NCI-H2081 (cell line): ENCODE data around the gene XKR8.

Experiments used
- DNase-seq, 2 experiments: peaks; one replicate each; lab custom pipeline; 2025; lab: John Stamatoyannopoulos, UW

Gene XKR8

DNA sequence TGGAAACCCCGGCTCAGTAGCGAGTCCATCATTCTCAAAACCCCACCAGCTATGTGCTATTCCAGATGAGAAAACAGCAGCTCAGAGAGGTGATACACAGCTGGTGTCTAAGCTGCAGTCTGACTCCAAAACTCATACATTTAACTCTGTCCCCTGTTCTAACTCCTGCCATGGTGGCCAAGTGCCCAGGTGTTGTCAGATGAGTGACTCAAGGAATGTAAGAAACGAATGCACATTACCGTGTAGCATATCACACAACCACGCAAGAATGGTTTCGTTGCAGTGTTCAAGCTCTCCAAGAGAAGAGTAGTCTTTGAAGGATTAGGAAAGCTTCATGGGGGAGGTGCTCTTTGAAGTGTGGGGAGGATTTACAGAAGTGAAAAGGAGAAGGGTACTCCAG, 4.7 kb upstream of the XKR8 start:
- DNase-seq = no peak

DNA sequence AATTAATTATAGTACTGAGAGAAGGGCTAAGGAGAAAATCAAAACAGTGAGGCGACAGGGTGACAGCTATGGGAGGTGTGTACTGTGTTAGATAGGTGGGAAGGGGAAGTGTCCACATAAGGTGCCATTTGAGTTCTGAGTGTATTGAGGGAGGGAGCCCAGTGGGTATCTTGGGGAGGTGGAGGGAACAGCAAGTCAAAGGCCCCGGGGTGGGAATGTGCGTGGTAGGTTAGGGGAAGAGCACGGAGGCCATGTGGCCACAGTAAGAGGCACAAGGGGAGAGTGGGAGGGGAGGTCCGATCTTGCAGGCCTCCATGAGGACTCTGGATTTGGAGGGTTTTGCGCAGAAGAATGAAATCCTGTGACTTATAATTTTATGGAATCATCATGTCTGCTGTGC, 3.0 kb upstream of the XKR8 start:
- no peak for DNase-seq

GRCh38 chr1:27957655-27958054, 2.1 kb upstream of the XKR8 start:
- DNase-seq = no peak

DNA sequence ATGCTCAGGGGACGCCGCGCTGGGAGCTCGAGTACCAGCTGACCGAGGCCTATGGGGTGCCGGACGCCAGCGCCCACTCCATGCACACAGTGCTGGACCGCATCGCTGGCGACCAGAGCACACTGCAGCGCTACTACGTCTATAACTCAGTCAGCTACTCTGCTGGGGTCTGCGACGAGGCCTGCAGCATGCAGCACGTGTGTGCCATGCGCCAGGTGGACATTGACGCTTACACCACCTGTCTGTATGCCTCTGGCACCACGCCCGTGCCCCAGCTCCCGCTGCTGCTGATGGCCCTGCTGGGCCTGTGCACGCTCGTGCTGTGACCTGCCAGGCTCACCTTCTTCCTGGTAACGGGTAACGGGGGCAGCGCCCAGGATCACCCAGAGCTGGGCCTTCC, 1.3 kb upstream of the XKR8 start:
- no peak for DNase-seq

- DNase-seq = no peak
These were observed 1.2 kb downstream of the XKR8 start for GRCh38 chr1:27960762-27961645.

DNA sequence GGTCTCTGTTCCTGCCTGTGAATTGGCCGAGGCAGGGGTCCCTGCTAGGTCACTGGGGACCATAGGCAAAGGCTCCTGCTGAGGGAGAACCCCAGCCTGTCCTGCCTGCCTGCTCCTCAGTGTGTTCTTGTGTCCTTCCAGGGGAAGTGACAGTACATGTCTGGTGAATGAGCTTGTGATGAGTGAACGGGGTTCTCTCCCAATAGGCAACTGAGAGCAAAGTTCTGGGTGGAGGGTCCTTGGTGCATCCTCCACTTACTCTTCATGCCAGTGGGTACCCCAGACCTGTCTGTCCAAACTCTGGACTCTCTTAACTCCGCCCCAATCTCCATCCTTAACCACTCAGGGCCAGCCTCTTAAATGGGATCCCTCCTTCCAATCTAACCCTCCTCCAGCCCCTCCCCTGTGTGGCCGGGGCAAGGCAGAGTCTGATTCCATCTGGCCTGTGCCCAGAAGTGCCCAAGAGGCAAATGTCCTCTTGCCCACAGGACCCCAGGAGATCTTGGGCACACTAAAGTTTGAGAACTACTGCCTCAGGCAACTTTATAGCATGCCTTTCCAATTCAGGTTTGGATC, 2.0 kb downstream of the XKR8 start:
- no peak for DNase-seq

DNA sequence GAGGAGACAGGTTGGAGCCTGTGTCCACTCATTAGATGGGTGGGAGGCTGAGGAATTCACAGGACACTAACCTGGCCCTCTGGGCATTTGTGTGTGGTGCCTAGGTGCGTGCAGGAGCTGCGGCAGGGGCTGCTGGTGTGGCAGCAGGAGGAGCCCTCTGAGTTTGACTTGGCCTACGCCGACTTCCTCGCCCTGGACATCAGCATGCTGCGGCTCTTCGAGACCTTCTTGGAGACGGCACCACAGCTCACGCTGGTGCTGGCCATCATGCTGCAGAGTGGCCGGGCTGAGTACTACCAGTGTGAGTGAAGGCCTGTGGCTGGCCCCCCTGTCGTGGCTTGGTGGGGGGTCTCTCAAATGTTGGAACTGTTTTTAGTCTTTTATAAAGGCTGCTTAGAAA, 3.6 kb downstream of the XKR8 start:
- DNase-seq = no peak

GRCh38 chr1:27966402-27967105, 6.8 kb downstream of the XKR8 start:
- no peak for DNase-seq

DNA sequence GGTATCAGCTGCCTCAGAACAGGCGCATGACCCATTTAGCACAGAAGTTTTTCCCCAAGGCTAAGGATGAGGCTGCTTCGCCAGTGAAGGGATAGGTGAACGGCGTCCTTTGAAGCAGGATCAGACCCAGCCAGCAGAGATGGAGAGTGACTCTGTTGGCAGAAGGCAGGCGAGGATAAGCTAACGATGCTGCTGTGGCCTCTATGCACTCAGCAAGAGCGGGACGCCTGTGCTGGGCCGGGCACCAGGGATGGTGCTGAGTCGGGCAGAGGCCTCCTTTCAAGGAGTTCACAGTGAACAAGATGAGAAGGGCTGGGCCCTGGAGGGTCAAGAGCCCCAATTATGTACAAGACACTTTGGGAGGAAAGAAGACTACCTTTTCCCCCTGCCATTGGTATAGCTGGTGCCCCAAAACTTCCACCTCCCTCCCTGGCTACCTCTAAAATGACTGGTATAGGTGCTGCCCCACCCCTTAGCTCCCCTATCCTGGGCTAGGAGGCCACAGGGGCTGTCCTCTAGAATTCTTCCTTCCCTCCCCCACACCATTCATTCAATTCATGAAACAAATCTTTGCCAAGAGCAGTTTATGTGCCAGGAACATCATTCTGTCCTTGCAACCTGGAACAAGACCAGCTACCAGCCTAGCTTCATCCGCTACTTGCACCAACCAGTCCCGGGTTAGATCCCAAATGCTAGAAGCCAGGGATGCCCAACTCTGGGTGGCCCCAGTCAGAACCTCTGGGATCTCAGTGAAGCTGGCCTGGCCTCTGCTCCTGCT, 7.5 kb downstream of the XKR8 start:
- DNase-seq = no peak

DNA sequence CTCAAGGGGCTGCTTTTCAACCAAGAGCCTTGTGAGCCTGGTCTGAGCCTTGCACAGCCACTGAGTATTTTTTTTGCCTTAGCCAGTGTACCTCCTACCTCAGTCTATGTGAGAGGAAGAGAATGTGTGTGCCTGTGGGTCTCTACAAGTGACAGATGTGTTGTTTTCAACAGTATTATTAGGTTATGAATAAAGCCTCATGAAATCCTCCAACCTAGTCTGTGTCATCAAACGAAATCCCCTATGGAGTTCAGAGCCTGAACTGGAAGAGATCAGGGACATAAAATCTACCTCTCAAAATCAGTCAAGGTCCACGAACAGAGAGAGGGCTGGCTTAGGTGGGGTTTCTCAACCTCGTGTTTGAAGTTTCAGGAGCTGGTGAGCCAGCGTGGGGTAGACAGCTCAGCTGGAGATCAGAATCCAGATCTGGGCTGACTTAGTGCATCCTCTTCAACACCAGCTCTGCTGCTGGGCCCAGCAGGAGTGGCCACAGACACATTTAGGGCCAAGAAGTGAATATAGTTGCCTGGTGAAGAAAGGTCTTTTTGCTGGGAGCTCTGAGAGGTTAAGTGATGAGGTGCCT, 8.2 kb downstream of the XKR8 start:
- no peak for DNase-seq

DNA sequence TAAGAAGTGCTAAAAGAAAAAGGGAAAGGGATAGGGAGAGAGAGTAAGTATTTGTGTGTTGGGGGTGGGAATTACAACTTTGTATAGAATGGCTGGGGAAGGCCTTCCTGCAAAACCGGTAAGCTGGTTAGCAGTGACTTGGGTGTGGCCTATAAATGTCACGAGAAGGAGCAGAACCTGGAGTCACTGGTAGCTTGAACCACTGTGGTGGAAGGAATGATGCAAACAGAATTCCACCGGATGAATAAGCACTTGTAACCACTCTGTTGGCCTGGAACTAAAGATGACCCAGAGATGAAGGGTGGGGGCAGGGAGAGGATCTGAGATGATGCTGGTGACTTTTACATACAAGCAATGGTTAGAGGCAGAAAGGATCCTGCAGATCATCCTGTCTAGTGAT, 8.9 kb downstream of the XKR8 start:
- DNase-seq = no peak

- DNase-seq = no peak
These were observed 10.6 kb downstream of the XKR8 start for GRCh38 chr1:27970401-27970800.

DNA sequence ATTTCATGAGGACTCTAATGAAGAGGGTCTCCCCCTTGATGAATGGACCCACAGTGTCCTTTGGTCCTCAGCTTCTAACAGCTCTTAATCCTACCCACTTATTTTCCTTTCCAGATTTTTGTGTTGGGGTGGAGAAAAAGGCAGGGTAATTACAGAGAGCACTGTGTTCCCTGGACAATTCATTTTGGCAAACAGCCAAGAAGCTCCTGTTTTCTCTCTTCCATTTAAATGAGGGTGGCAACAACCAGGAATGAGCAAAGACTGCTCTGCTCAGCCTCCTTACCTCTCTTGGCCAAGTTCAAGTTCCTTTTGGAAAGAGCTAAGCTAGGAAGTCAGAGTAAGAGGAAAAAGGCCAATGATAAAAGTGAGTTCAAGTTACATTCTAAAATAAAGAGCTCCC, 11.9 kb downstream of the XKR8 start:
- DNase-seq = peak; percentile 42 to 63

GRCh38 chr1:27972141-27972540, 12.4 kb downstream of the XKR8 start:
- DNase-seq = no peak

DNA sequence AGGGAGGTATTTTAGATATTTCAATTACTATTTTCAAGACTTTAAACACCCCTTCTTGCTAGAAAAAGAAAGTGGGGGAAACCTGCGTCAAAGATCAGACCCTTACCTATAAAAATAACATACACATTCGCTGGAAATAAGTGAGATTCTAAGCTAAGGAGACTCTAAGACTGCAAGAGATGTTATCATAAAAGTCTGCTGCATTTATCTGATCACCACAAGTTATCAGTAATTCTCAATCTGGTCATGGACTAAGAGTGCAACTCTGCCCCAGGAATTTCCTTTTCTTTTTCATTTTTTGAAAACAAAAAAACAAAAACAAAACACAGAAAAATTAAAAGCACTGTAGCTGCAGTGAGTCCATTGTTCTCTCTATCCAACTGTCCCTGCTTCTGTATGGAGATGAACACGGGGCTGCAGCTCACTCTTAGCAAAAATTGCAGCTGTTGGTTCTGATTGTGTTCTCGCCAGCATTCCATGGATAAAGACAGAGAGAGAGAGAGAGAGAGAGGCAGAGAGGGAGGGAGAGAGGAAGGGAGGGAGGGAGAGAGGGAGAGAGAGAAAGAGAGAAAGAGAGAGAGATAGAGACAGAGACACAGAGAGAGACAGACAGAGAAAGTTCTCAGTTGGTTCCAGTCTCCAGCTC, 14.1 kb downstream of the XKR8 start:
- DNase-seq = no peak

GRCh38 chr1:27974417-27974781, 14.6 kb downstream of the XKR8 start:
- no peak for DNase-seq

DNA sequence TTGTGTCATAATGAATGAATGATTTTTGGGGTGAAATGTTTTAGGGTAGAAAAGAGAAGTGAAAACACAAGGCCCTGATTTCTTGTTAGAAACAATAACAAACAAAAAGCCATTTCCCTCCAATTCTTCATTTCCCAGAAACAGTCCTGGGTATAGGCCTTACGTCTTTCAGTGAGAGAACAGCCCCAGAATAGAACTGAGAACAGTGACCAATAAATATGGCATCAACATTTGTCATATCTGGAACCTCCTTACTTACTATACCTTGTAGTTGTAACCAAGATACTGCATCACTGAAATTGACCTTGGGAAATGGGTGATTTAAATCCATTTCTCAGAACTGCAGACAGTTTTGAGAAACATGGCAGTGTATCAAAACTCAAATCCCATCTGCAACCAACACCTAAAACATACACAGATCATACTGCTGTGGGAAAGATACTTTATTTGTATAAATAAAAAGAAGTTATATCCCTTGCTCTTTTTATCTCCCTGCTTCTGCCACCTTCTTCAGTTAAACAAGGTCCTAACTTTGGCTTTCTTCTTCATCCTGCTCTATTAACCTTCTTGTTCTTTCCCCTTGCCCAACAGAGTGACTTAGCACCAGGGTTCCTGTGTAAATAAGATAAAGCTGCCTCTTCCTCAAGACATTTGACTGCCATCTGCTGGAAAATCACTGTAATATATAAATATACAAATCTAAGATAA, 19.5 kb downstream of the XKR8 start:
- no peak for DNase-seq

- DNase-seq = no peak
These were observed 20.1 kb downstream of the XKR8 start for GRCh38 chr1:27979859-27980201.

DNA sequence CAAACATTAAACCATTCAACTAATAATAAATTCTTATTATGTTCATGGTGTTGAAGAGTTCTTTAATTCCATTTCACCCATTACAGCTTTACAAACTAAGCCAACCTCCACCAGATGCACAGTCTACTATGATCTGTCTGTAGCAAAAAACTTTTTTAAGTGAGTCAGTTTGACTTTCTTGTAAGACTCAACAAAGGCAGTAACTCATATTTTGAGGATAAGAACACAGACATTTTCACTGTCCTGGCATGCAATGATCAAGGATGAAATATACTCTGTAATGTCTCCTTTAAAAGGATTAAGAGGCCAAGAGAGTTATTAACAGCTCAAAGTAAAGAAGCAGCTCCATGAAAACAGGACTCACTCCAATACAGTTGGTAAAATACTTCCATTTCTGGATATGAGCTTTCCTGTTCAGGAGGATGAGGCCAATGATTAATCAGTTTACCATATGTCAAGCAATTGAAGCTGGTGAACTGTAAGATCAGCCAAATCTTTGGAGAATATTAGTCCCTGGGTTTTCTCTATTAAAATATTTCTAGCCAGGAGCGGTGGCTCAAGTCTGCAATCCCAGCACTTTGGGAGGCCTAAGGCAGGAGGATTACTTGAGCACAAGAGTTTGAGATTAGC, 20.6 kb downstream of the XKR8 start:
- no peak for DNase-seq

- no peak for DNase-seq
These were observed 21.4 kb downstream of the XKR8 start for GRCh38 chr1:27981145-27981544.
